ENCODE results near the gene SFTPB.

Gene SFTPB

DNA sequence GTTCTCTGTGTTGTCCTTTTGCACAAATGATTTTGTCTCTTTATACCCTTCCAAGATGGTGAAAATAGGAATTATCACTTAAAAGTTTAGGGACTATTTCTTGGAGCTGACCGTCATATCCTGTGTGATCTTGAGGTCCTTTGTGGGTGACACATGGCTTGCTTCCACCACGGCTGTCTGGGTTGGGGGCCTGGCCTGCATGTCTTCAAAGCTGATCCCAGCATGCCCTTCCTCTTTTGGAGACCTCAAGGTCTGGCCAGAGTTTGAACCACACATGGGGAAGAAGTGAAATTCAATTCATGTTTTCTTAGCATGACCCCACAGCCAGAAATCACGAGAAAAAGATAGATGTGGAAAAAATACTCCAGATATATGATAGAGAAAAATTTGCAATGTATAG, 14.0 kb downstream of the SFTPB start:
- no peak for FAIRE-seq
- TF ChIP-seq, protein P1, sequence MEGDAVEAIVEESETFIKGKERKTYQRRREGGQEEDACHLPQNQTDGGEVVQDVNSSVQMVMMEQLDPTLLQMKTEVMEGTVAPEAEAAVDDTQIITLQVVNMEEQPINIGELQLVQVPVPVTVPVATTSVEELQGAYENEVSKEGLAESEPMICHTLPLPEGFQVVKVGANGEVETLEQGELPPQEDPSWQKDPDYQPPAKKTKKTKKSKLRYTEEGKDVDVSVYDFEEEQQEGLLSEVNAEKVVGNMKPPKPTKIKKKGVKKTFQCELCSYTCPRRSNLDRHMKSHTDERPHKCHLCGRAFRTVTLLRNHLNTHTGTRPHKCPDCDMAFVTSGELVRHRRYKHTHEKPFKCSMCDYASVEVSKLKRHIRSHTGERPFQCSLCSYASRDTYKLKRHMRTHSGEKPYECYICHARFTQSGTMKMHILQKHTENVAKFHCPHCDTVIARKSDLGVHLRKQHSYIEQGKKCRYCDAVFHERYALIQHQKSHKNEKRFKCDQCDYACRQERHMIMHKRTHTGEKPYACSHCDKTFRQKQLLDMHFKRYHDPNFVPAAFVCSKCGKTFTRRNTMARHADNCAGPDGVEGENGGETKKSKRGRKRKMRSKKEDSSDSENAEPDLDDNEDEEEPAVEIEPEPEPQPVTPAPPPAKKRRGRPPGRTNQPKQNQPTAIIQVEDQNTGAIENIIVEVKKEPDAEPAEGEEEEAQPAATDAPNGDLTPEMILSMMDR (IDR thresholded peaks at IDR 0.05; ENCODE audit: insufficient read depth, missing control alignments), result no peak
- DNase-seq (ENCODE audit: insufficient read length, low spot score), result no peak

DNA sequence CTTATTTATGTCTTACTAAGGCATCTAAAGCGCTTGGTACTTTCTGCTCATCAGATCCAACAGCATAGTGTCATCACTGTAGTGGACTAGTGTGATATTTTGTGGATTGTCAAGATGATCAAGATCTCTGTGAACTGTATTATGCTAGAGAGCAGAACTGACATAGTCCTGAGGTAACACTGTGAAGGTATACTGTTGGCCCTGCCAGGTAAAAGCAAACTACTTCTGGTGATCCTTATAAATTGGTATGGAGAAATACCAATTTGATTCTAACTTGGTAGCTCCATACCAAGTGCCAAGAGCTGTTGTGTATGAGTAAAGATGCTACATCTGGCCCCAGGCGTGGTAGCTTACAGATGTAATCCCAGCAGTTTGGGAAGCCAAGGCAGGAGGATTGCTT, 15.9 kb downstream of the SFTPB start:
- FAIRE-seq (no peak), DNase-seq (ENCODE audit: insufficient read length, low spot score) (no peak)
- TF ChIP-seq, protein P1 (IDR thresholded peaks at IDR 0.05; ENCODE audit: insufficient read depth, missing control alignments), result no peak

DNA sequence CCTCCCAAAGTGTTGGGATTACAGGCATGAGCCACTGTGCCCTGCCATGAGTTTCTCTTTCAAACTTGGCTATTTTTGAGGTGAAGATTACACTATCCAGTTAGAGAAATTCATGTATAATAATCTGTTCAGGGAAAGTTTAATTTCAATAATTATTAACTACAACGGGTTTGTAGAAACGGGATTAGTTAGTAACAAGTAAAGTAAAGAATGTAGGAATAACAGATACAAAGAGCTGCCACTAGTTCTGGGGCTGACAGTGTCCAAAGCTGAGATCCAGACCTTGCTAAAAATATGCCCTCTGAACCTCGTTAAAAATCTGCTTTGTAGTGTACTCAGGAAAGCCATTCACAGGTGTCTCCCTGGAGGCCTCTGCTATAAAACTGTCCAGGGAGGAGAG, 16.9 kb downstream of the SFTPB start:
- DNase-seq (ENCODE audit: insufficient read length, low spot score) (no peak), FAIRE-seq (no peak)
- TF ChIP-seq, protein P1 (IDR thresholded peaks at IDR 0.05; ENCODE audit: insufficient read depth, missing control alignments), result no peak

DNA sequence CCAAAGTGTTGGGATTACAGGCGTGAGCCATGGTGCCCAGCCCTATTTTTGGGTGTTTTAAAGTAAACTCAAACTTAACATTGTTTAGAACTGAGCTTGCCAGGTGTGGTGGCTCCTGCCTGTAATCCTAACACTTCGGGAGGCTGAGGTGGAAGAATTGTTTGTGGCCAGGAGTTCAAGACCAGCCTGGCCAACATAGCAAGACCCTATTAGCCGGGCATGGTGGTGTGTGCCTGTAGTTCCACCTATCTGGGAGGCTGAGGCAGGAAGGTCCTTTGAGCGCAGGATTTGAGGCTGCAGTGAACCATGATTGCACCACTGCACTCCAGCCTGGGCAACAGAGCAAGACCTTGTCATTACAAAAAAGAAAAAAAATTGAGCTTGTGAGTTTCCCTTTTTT, 17.5 kb downstream of the SFTPB start:
- DNase-seq (ENCODE audit: insufficient read length, low spot score) (no peak), FAIRE-seq (no peak)
- TF ChIP-seq, protein P1 (IDR thresholded peaks at IDR 0.05; ENCODE audit: insufficient read depth, missing control alignments), result no peak

DNA sequence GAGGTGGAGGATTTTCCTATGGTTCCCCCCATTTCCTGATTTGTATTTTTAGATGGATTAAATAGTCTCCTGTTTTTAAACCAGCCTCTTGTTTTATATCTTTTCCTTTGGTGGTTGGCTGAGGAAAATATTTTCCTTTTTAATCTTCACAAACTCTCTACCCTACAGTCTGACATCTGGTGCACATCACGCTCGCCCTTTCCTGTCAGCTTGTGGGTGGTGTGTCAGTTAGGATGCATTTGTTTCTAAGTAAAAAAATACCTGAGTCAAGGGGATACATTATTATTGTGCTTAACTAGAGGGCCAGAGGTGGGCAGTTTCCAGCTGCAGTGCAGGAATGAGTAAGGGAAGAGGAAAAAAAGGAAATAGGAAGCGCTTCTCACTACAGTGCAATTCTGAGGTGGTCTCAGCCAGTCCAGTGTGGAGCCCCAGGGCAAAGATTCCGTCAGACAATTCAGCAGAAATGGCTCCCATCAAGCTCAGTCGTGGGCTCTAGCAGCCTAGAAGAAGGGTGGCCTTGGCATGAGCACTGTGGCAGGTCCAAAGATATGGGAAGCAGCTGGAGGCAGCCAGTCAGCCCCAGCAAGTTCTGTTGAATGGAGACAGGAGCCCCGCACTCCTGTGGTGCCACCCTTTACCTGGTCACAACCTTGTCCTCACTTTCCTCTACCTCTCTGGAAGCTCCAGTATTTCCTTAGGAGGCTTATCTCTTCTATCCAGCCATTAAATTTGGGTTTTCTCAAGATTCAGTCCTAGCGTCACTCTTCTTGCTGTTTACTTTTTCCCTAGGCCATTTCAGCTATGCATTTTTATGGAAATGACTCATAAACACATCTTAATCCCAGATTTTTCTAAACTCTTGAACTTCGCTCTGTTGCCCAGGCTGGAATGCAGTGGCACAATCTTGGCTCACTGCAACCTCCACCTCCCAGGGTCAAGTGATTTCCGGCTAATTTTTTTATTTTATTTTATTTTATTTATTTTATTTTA, 18.5 kb downstream of the SFTPB start:
- DNase-seq (ENCODE audit: insufficient read length, low spot score), result no peak
- TF ChIP-seq, protein P1 (IDR thresholded peaks at IDR 0.05; ENCODE audit: insufficient read depth, missing control alignments), result no peak
- no peak for FAIRE-seq

DNA sequence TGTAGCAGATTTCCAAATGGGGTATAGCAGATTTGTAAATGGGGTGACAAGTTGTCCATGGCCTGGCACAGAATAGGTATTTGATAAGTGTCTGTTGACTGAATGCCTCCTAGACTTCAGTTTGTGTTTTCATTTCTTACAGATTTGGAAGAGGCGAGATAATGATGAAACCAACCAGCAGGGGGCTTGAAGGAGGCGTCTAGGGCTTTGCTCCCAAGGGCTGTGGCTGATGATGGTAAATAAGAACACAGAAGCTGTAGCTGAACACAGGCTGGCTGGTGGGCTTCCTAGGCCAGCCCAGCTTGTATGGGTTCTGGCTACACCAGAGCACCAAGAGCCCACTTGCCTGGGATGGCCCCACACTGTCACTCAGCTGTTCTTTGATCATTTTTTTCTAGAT, 19.4 kb downstream of the SFTPB start:
- FAIRE-seq, result no peak
- no peak for DNase-seq (ENCODE audit: insufficient read length, low spot score)

More for the DNA sequence above, 19.4 kb downstream of the SFTPB start:
- TF ChIP-seq, protein P1 (IDR thresholded peaks at IDR 0.05; ENCODE audit: insufficient read depth, missing control alignments), result peak; percentile 9
